K562 (cell line): ENCODE data around the gene NDUFB7. TPM values are rescaled to one million over a fixed set of nuclear protein-coding genes. Genes with fewer than 3 reads are reported as not detected.

Experiments used
- ATAC-seq: fragments of 200-7000 bp; cut with Tn5 transposase; 3 replicates; pipeline ENCODE4 v1.9.1; 2020; ENCODE audit warnings: moderate library complexity
- BruUV-seq: library from RNA; stranded (reverse); fragments of 400-500 nt; replicated peaks from 2 replicates; lab custom pipeline; 2021; lab: Mats Ljungman, UMichigan
- CTCF ChIA-PET: fragments of 300-600 bp; formaldehyde crosslinking; extraction: SDS; loops from one replicate; lab custom pipeline; 2021; ENCODE audit warnings: low intra/inter-chr PET ratio; lab: Yijun Ruan, JAX
- POLR2A ChIA-PET: fragments of 300-600, 350-650 bp; sonication (Branson Sonifier 250); formaldehyde crosslinking; extraction: SDS; loops from one replicate; lab custom pipeline; 2021; ENCODE audit warnings: antibody characterized with exemption, inconsistent platforms; lab: Yijun Ruan, JAX
- DNase-seq, 4 experiments: peaks; one replicate each; pipeline versions ENCODE4 v3.0.0 to v3.0.0-alpha.2; 2011 to 2018; ENCODE audit warnings: low spot score in 3 of 4, mixed read lengths in 3 of 4; ENCODE audit errors: extremely low read depth in 1 of 4
- FAIRE-seq: peaks from 2 replicates; lab custom pipeline; 2011; peaks lifted over from hg19 to GRCh38; lab: Jason Lieb, UNC
- H2AFZ ChIP-seq: 2 replicates; pipeline ENCODE4 v1.6.0; 2011; ENCODE audit warnings: low read depth, low read length, control low read depth, inconsistent platforms
- H3K27ac ChIP-seq: fragments of 200-600 bp; 3 replicates; pipeline ENCODE4 v1.8.0; 2011; ENCODE audit warnings: low read depth, mild to moderate bottlenecking, control low read depth, inconsistent platforms, low read length, moderate library complexity, mixed read lengths; ENCODE audit errors: extremely low read depth
- H3K27me3 ChIP-seq, 2 experiments: fragments of 300-600 bp in 1 of 2; 2 replicates in 1 of 2; 3 replicates in 1 of 2; pipeline versions ENCODE4 v1.6.0 to v1.8.0; 2011; ENCODE audit warnings: inconsistent platforms in 2 of 2, low read length in 2 of 2, mild to moderate bottlenecking in 1 of 2, mixed read lengths in 1 of 2, moderate library complexity in 1 of 2; ENCODE audit not compliant: control insufficient read depth in 2 of 2, insufficient read depth in 2 of 2
- H3K36me3 ChIP-seq: fragments of 300-600 bp; 3 replicates; pipeline ENCODE4 v1.8.0; 2011; ENCODE audit warnings: mild to moderate bottlenecking, low read length, inconsistent platforms; ENCODE audit not compliant: control insufficient read depth, insufficient read depth
- H3K4me1 ChIP-seq, 2 experiments: fragments of 200-600 bp in 1 of 2; replicated peaks in 1 of 2; 2 replicates in 1 of 2; 3 replicates in 1 of 2; pipeline versions ENCODE4 v1.5.1 to v1.8.0; 2011; ENCODE audit warnings: inconsistent platforms in 2 of 2, low read length in 2 of 2, mild to moderate bottlenecking in 1 of 2, mixed read lengths in 1 of 2, moderate library complexity in 1 of 2; ENCODE audit not compliant: control insufficient read depth in 2 of 2, insufficient read depth in 2 of 2
- H3K4me2 ChIP-seq: 2 replicates; pipeline ENCODE4 v1.6.1; 2011; ENCODE audit warnings: low read length, control low read depth, inconsistent platforms, mixed read lengths; ENCODE audit not compliant: insufficient read depth
- H3K4me3 ChIP-seq: fragments of 200-600 bp; sonication (generic), shearing (Covaris generic); 2 replicates; pipeline ENCODE4 v1.5.1; 2016; ENCODE audit warnings: control low read depth, inconsistent platforms
- H3K79me2 ChIP-seq: fragments of 200-600 bp; 3 replicates; pipeline ENCODE4 v1.8.0; 2011; ENCODE audit warnings: low read length, inconsistent platforms; ENCODE audit not compliant: control insufficient read depth, insufficient read depth
- H3K9ac ChIP-seq, 2 experiments: 2 replicates each; pipeline versions ENCODE4 v1.6.0 to v1.6.1; 2011; ENCODE audit warnings: low read depth in 2 of 2, low read length in 2 of 2, control low read depth in 1 of 2, inconsistent platforms in 1 of 2, mild to moderate bottlenecking in 1 of 2, mixed read lengths in 1 of 2; ENCODE audit not compliant: insufficient read depth in 1 of 2
- H3K9me1 ChIP-seq: one replicate; pipeline ENCODE4 v1.6.0; 2011; ENCODE audit warnings: inconsistent platforms, mild to moderate bottlenecking, low read length, moderate library complexity; ENCODE audit not compliant: control insufficient read depth, insufficient read depth
- H3K9me3 ChIP-seq: replicated peaks from 2 replicates; pipeline ENCODE4 v1.5.1; 2011; ENCODE audit warnings: low read depth, low read length, inconsistent platforms; ENCODE audit not compliant: control insufficient read depth, insufficient read depth
- H4K20me1 ChIP-seq: replicated peaks from 2 replicates; pipeline ENCODE4 v1.6.1; 2011; ENCODE audit warnings: low read length, inconsistent platforms, mixed read lengths; ENCODE audit not compliant: control insufficient read depth, insufficient read depth
- KDM1A ChIP-seq, 2 experiments: fragments of 450-650 bp; IDR thresholded peaks; 2 replicates each; pipeline ENCODE4 v1.6.1; 2016; ENCODE audit warnings: mild to moderate bottlenecking in 2 of 2
- NR3C1 ChIP-seq: sonication (generic); formaldehyde crosslinking; IDR thresholded peaks from 2 replicates; pipeline ENCODE4 v1.8.1; 2022; ENCODE audit warnings: missing genetic modification reagents
- PRMT5 ChIP-seq: sonication (generic); formaldehyde crosslinking; IDR thresholded peaks from 2 replicates; pipeline ENCODE4 v1.5.0; 2020; ENCODE audit warnings: missing genetic modification reagents
- PTTG1 ChIP-seq: fragments of 450-650 bp; IDR thresholded peaks from 2 replicates; pipeline ENCODE4 v1.6.1; 2016; ENCODE audit warnings: low read depth, mild to moderate bottlenecking, missing genetic modification characterization, missing compliant biosample characterization
- ZNF121 ChIP-seq: sonication (generic); formaldehyde crosslinking; conservative IDR thresholded peaks from 2 replicates; pipeline ENCODE4 v1.8.0; 2022; ENCODE audit warnings: missing genetic modification reagents
- WGBS: fragments of 100-300 bp; shearing (Covaris generic); methylation state at CpG from one replicate; pipeline ENCODE4 v1.1.6; 2016; ENCODE audit warnings: low coverage, mixed read lengths; ENCODE audit not compliant: insufficient coverage; ENCODE audit errors: missing lambda C conversion rate; 5-methylcytosine and 5-hydroxymethylcytosine counted together
- in situ Hi-C: fragments of 300-500 bp; cut with MboI; formaldehyde crosslinking; loops from 4 replicates; pipeline ENCODE4 v1.15.0; 2018; ENCODE audit warnings: inconsistent platforms, mixed read lengths
- intact Hi-C: fragments of 100-400 bp; cut with micrococcal nuclease; formaldehyde crosslinking; loops from 2 replicates; pipeline ENCODE4 v1.14.2; 2022
- polyA plus RNA-seq, 8 experiments: library from polyadenylated mRNA; depleted of rRNA in 4 of 8; stranded (reverse) in 5 of 8; unstranded in 3 of 8; fragments of >200 nt; fragmentation: Nextera tagmentation in 2 of 8; fragmentation: Illumina TruSeq in 1 of 8; extraction: Ambion mirVana in 2 of 8; extraction: Trizol in 1 of 8; gene quantifications; 2 replicates each; pipeline versions ENCODE4 v1.2.1 to v1.2.3, GENCODE V29; 2011 to 2014; ENCODE audit warnings: inconsistent platforms in 1 of 8, missing spikeins in 1 of 8
- total RNA-seq, 7 experiments: library from RNA; depleted of rRNA in 6 of 7; stranded (reverse); fragments of >200 nt in 6 of 7; fragmentation: Illumina TruSeq in 2 of 7; extraction: Trizol in 2 of 7; gene quantifications; 2 replicates each; pipeline versions ENCODE4 v1.2.1 to v1.2.3, GENCODE V29; 2011 to 2021; ENCODE audit warnings: low replicate concordance in 1 of 7

NDUFB7 gene
- total and polyA plus RNA-seq, 9 of the 15 experiments (the other 6 are each of a cell fraction or from before 2014, with no cell fraction given), result 14.9 to 842 (median 137) TPM

DNA sequence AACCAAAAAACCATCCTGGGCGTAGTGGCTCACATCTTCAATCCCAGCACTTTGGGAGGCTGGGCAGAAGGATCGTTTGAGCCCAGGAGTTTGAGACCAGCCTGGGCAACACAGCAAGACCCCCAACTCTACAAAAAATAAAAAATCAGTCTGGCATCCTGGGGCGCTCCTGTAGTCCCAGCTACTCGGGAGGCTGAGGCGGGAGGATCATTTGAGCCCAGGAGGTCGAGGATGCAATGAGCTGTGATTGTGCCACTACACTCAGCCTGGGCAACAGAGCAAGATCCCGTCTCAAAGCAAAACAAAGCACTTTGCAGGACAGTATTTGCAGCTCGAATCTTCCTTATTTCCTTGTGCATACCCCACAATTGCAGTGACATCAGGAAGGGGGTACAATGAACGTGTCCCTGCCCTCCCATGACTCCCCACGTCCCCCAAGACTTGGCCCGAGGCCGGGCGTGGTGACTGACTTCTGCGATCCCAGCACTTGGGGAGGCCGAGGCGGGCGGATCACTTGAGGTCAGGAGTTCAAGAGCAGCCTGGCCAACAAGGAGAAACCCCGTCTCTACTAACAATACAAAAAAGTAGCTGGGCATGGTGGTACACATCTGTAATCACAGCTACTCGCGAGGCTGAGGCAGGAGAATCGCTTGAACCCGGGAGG, 870 bp downstream of the NDUFB7 start:
- POLR2A ChIA-PET, result interaction anchor here (1.6 kb wide), 1 partner anchor 9 kb away, joined by 4 read pairs; no protein-coding TSS in a partner anchor
- Histone ChIP-seq H3K9me3 (no peaks in the 10 kb centered on the region), H3K79me2 (peaks cover 34% of the 10 kb centered on the region)
- ATAC-seq, result no peak
- TF ChIP-seq ZNF121 (peak; percentile 99), PRMT5 (CRISPR knock-in tag) (no peak), PTTG1 (no peak), KDM1A (IDR thresholded peaks at IDR 0.05) (peak in 1 of 2 experiments; percentile 43; a peak in 1 of 4 replicates), NR3C1 (0 out of 2 replicates have a peak, but pooled peaks have one; percentile 36)
- TF ChIP-seq, all 486 proteins: peak for 3
- WGBS, result 20% methylated on average over 20 of the region's 22 CpGs
- Histone ChIP-seq H3K9ac (peak overlapping the region; percentile 92 to 96), H3K27ac (peak overlapping the region; percentile 80), H3K4me3 (peak overlapping the region; percentile 86), H3K36me3 (peaks cover 38% of the 10 kb centered on the region; the same call in 2 of the 3 replicates), H3K4me2 (peak overlapping the region; percentile 90), H3K9me1 (no peaks in the 10 kb centered on the region), H3K4me1 (peaks cover 10 to 59% of the 10 kb centered on the region in 2 experiments; a peak in 4 of 5 replicates), H2AFZ (peak overlapping the region; percentile 93; the same call in 1 of the 2 replicates), H4K20me1 (0 out of 2 replicates have a peak, but pooled peaks cover 9% of the 10 kb centered on the region), H3K27me3 (no peaks in the 10 kb centered on the region; a peak in 1 of 5 replicates)
- intact Hi-C loops (no loop called here), in situ Hi-C loops (loop anchor here (5.0 to 10.0 kb wide), 3 partner anchors 116 to 324 kb away; no protein-coding TSS in a partner anchor)
- BruUV-seq, result no TSS peak
- CTCF ChIA-PET, result no interaction called here
- no peak for FAIRE-seq
- DNase-seq, result no peak
